Activated CD4-positive, alpha-beta memory T cell treated with anti-CD3 and anti-CD28 coated beads for 36 hours (primary cell): Measurements from ENCODE around the gene CDC42EP3. TPM values are rescaled to one million over a fixed set of nuclear protein-coding genes. Genes with fewer than 3 reads are reported as not detected.
A peak's percentile ranks its signal among the peaks of the same experiment; 100 is the strongest.

Experiments
- CTCF ChIA-PET: fragments of 350-600 bp; sonication (Branson Sonifier 250); formaldehyde crosslinking; loops from one replicate; lab custom pipeline; 2021; ENCODE audit warnings: antibody characterized with exemption, inconsistent platforms; lab: Charles Lee
- POLR2A ChIA-PET: fragments of 350-600 bp; sonication (Branson Sonifier 250); formaldehyde crosslinking; loops from one replicate; lab custom pipeline; 2021; ENCODE audit warnings: antibody characterized with exemption; lab: Charles Lee
- DNase-seq: peaks from one replicate; pipeline ENCODE4 v3.0.0-alpha.2; 2020
- H3K27ac Mint-ChIP-seq: one replicate; pipeline ENCODE4 v1.8.0; 2021; ENCODE audit warnings: mixed read lengths
- H3K27me3 Mint-ChIP-seq: one replicate; pipeline ENCODE4 v1.8.0; 2021; ENCODE audit warnings: mixed read lengths
- H3K36me3 Mint-ChIP-seq: one replicate; pipeline ENCODE4 v1.8.0; 2021; ENCODE audit warnings: mixed read lengths
- H3K4me1 Mint-ChIP-seq: one replicate; pipeline ENCODE4 v1.8.0; 2021; ENCODE audit warnings: low read depth, mixed read lengths
- H3K4me3 Mint-ChIP-seq: one replicate; pipeline ENCODE4 v1.8.0; 2021; ENCODE audit warnings: mild to moderate bottlenecking, mixed read lengths
- H3K9me3 Mint-ChIP-seq: one replicate; pipeline ENCODE4 v1.8.0; 2021; ENCODE audit warnings: mixed read lengths
- intact Hi-C: fragments of 100-400 bp; cut with micrococcal nuclease; formaldehyde crosslinking; loops from one replicate; pipeline ENCODE4 v1.15.1; 2023
- total RNA-seq, 2 experiments: library from RNA; stranded (reverse); gene quantifications; one replicate each; pipeline ENCODE4 v1.2.3, GENCODE V29; 2021

CDC42EP3 gene
- total RNA-seq, 2 experiments from 2014 or later = 24.0 to 24.8 TPM

GRCh38 chr2:37645362-37645761 is 26.1 kb downstream of the CDC42EP3 start:
- Mint-ChIP-seq H3K27ac (peak overlapping the region; percentile 82), H3K36me3 (peaks cover 66% of the 10 kb centered on the region), H3K4me1 (peaks cover 90% of the 10 kb centered on the region), H3K9me3 (no peaks in the 10 kb centered on the region), H3K27me3 (no peaks in the 10 kb centered on the region), H3K4me3 (no peak overlapping the region)
- CTCF ChIA-PET = interaction anchor here (2.6 kb wide), 1 partner anchor 9 kb away, joined by 11 read pairs; no protein-coding TSS in a partner anchor
- POLR2A ChIA-PET = interaction anchor here (0.8 to 1.4 kb wide), 3 partner anchors 11 to 21 kb away, joined by 3 to 4 read pairs (median 3); no protein-coding TSS in a partner anchor
- peak; percentile 38 for DNase-seq
- intact Hi-C loops = loop anchor here (1.0 kb wide), 1 partner anchor 10 kb away; no protein-coding TSS in a partner anchor

DNA sequence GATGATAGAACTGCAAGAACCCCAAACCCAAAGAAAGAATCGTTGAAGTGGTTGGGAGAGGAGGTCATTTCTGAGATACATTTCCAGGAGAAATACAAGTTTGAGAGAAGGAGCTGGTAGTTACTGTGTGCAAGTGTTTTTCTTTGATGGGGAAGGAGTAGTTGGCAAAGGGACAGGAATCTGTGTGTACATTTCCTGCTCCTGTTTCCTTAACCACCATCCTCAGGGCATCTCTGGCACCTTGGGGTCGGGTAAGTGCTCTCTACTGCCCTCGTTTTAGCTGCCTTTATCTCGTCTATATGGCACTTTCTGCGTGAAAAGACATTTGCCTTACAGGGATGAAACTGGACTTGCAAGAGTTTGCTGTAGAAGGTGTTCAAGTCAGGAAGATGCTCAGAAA is 27.3 kb downstream of the CDC42EP3 start:
- no peak for DNase-seq
- ChIA-PET POLR2A (no interaction called here), CTCF (interaction anchor here (1.1 to 2.6 kb wide), 5 partner anchors 10 to 233 kb away, joined by 3 to 11 read pairs (median 4); no protein-coding TSS in a partner anchor)
- Mint-ChIP-seq H3K9me3 (no peaks in the 10 kb centered on the region), H3K4me1 (peaks cover 80% of the 10 kb centered on the region), H3K27ac (peak overlapping the region; percentile 81), H3K36me3 (peaks cover 68% of the 10 kb centered on the region), H3K4me3 (no peak overlapping the region), H3K27me3 (no peaks in the 10 kb centered on the region)
- intact Hi-C loops = no loop called here

- Mint-ChIP-seq H3K27ac (peak overlapping the region; percentile 81), H3K27me3 (no peaks in the 10 kb centered on the region), H3K4me3 (no peak overlapping the region), H3K9me3 (no peaks in the 10 kb centered on the region), H3K4me1 (peaks cover 79% of the 10 kb centered on the region), H3K36me3 (peaks cover 67% of the 10 kb centered on the region)
- POLR2A ChIA-PET = interaction anchor here (0.6 kb wide), 1 partner anchor 75 kb away, joined by 4 read pairs; no protein-coding TSS in a partner anchor
- DNase-seq = no peak
- CTCF ChIA-PET = interaction anchor here (1.1 to 2.6 kb wide), 5 partner anchors 11 to 234 kb away, joined by 3 to 11 read pairs (median 4); no protein-coding TSS in a partner anchor
- intact Hi-C loops = no loop called here
Measured at GRCh38 chr2:37643730-37644078, 27.7 kb downstream of the CDC42EP3 start.

DNA sequence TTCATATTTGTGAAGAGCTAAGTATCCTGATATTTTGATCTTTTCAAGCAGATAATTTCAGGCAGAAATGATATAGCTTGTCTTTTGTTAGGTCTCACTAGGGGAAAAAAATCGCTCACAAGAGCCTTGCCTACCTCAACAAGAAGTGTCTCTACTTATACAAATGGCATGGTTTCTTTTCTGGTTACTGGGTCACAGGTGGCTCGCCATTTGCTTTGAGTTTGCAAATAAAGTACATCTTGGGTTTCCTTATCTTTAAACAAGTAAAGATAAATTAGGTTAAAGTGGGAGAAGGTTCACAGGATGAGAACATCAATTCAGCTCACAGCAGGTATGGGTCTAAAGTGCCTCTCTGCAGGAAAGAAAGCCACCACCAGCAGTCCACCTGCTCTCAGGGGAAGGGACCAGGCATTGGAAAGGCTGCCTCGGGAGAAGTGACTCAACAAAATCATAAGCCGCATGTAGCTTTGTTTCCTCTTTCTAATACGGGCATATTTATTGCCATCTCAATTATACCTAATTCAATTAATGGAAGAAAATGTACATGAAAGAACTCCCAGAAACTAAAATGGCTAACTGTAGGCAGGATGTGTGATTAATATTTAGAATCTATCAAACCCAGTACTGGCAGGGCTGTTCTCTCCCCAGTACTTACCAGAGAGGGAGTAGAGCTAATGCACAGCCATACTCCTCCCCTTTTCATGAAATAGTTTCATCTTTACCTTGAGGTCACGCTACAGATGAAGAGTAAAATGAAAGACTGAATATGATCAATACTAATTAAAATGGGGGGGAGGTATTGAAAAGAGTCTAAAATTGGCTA is 28.3 kb downstream of the CDC42EP3 start:
- peaks cover 63% of the 10 kb centered on the region for H3K36me3 Mint-ChIP-seq
- H3K4me3 Mint-ChIP-seq = no peak overlapping the region
- no peaks in the 10 kb centered on the region for H3K27me3 Mint-ChIP-seq
- ChIA-PET CTCF (interaction anchor here (0.6 to 2.2 kb wide), 4 partner anchors 23 to 228 kb away, joined by 3 to 7 read pairs (median 3); no protein-coding TSS in a partner anchor), POLR2A (interaction anchor here (0.6 to 1.1 kb wide), 4 partner anchors 16 to 74 kb away, joined by 3 to 4 read pairs (median 4); partner anchors contain the start of gene CDC42EP3)
- DNase-seq = no peak
- intact Hi-C loops = no loop called here
- peak overlapping the region; percentile 81 for H3K27ac Mint-ChIP-seq
- peaks cover 73% of the 10 kb centered on the region for H3K4me1 Mint-ChIP-seq
- no peaks in the 10 kb centered on the region for H3K9me3 Mint-ChIP-seq

DNA sequence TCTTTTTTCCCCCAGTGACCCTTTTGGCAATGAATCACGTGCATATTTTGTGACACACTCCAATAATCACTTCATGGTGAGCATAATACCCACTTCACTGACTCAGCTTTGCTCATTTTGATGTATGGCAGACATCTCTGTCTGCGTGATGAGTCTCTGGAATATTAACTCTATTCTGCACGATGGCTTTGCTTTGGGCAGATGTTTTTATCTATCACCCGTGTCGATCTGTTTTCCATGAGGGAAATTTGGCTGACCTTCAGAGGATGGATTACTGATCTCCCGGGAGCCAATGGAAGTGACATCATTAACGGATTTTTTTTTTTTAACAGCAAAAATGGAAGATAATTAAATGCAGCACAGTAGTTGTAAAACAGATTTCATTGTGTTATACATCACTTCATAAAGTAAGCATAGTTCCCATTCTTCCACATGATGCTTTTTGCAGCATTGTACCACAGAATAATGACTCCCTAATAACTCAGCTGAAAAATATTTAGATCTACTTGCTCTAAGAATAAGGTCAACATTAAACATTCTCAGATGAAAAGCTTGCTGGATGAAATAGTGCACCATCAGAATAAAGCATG is 29.8 kb downstream of the CDC42EP3 start:
- H3K27me3 Mint-ChIP-seq = no peaks in the 10 kb centered on the region
- peaks cover 52% of the 10 kb centered on the region for H3K36me3 Mint-ChIP-seq
- no peak overlapping the region for H3K4me3 Mint-ChIP-seq
- H3K27ac Mint-ChIP-seq = peak overlapping the region; percentile 81
- ChIA-PET CTCF (interaction anchor here (0.9 kb wide), 1 partner anchor 29 kb away, joined by 3 read pairs; the partner anchor contains the start of gene CDC42EP3), POLR2A (interaction anchor here (0.7 to 0.9 kb wide), 2 partner anchors 14 to 51 kb away, joined by 3 read pairs; no protein-coding TSS in a partner anchor)
- DNase-seq = no peak
- H3K4me1 Mint-ChIP-seq = peaks cover 70% of the 10 kb centered on the region
- H3K9me3 Mint-ChIP-seq = no peaks in the 10 kb centered on the region
- intact Hi-C loops = no loop called here

DNA sequence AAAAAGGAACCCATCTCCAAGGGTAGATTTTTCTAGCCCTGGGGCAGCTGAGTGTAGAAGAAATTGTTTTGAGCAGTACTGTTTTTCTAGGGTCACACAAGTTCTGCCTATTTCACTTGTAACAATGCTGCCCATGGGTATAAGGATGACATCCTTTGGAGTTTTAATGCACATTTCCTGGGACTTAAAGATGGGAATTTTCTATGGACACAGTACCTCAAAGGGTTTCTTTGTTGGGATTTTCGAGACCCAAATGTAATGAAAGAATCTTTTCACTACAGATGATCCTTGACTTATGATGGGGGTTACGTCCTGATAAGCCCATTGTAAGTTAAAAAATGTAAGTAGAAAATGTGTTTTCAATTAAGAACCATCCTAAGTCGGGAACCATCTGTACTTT is 31.8 kb downstream of the CDC42EP3 start:
- peaks cover 72% of the 10 kb centered on the region for H3K4me1 Mint-ChIP-seq
- CTCF ChIA-PET = no interaction called here

GRCh38 chr2:37638973-37639372 is 32.5 kb downstream of the CDC42EP3 start:
- Mint-ChIP-seq H3K4me3 (no peak overlapping the region), H3K4me1 (peaks cover 72% of the 10 kb centered on the region), H3K36me3 (peaks cover 35% of the 10 kb centered on the region), H3K27ac (no peak overlapping the region), H3K27me3 (no peaks in the 10 kb centered on the region), H3K9me3 (no peaks in the 10 kb centered on the region)
- CTCF ChIA-PET = no interaction called here
- POLR2A ChIA-PET = interaction anchor here (0.6 kb wide), 1 partner anchor 393 kb away, joined by 3 read pairs; no protein-coding TSS in a partner anchor
- DNase-seq = no peak
- intact Hi-C loops = loop anchor here (5.0 kb wide), 1 partner anchor 262 kb away; no protein-coding TSS in a partner anchor

More for the DNA sequence above, 31.8 kb downstream of the CDC42EP3 start:
- intact Hi-C loops = loop anchor here (5.0 kb wide), 1 partner anchor 262 kb away; no protein-coding TSS in a partner anchor
- DNase-seq = no peak
- Mint-ChIP-seq H3K27me3 (no peaks in the 10 kb centered on the region), H3K4me3 (no peak overlapping the region), H3K27ac (no peak overlapping the region), H3K36me3 (peaks cover 40% of the 10 kb centered on the region), H3K9me3 (no peaks in the 10 kb centered on the region)
- POLR2A ChIA-PET = no interaction called here

DNA sequence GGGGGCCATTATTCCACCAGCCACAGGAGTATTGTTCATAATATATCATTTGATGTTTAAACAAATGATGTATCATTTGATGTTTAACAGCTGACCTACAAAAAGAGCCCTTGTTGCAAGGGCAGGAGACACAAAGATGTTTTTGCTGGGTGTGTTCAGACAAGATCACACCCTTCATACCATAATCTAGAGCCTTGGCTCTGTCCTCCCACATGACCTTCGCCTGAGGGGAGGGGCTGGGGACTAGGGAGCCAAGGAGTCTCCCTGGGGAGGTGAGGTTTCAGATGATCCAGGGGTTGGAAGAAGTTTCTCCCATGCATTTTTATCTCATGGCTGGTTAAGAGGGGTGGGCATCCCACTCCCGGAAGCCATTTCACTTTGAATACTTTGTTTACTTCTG is 33.5 kb downstream of the CDC42EP3 start:
- Mint-ChIP-seq H3K4me3 (no peak overlapping the region), H3K36me3 (peaks cover 27% of the 10 kb centered on the region), H3K27me3 (no peaks in the 10 kb centered on the region), H3K9me3 (no peaks in the 10 kb centered on the region), H3K4me1 (peaks cover 72% of the 10 kb centered on the region), H3K27ac (no peak overlapping the region)
- CTCF ChIA-PET = no interaction called here
- POLR2A ChIA-PET = no interaction called here
- intact Hi-C loops = loop anchor here (5.0 kb wide), 1 partner anchor 261 kb away; no protein-coding TSS in a partner anchor
- no peak for DNase-seq

DNA sequence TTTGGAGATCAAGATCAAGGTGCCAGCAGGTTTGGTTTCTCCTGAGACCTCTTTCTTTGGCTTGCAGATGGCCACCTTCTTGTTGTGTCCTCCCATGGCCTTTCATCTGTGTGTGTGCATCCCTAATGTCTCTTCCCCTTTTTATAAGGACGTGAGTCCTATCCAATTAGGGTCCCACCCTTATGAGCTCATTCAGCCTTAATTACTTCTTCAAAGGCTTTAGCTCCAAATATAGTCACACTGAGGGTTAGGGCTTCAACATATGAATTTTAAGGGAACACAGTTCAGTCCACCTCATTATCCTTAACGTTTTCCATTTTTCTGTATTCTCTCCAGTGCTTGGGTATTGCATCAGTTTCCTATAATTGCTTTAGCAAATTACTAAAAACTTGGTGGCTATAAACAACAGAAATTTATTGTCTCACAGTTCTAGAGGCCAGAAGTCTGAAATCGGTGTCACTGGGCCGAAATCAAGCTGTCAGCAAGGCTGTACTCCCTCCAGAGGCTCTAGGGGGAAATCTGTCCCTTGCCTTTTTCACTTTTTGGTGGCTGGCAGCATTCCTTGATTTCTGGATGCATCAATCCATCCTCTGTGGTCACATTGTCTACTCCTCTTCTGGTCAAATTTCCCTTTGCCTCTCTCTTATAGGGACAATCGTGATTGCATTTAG is 34.1 kb downstream of the CDC42EP3 start:
- ChIA-PET CTCF (interaction anchor here (0.8 to 0.9 kb wide), 2 partner anchors 11 to 240 kb away, joined by 3 to 4 read pairs; no protein-coding TSS in a partner anchor), POLR2A (no interaction called here)
- H3K27me3 Mint-ChIP-seq = no peaks in the 10 kb centered on the region
- no peaks in the 10 kb centered on the region for H3K9me3 Mint-ChIP-seq
- H3K4me1 Mint-ChIP-seq = peaks cover 71% of the 10 kb centered on the region
- H3K4me3 Mint-ChIP-seq = no peak overlapping the region
- peaks cover 20% of the 10 kb centered on the region for H3K36me3 Mint-ChIP-seq
- no peak overlapping the region for H3K27ac Mint-ChIP-seq
- intact Hi-C loops = loop anchor here (5.0 kb wide), 1 partner anchor 260 kb away; no protein-coding TSS in a partner anchor
- DNase-seq = no peak

DNA sequence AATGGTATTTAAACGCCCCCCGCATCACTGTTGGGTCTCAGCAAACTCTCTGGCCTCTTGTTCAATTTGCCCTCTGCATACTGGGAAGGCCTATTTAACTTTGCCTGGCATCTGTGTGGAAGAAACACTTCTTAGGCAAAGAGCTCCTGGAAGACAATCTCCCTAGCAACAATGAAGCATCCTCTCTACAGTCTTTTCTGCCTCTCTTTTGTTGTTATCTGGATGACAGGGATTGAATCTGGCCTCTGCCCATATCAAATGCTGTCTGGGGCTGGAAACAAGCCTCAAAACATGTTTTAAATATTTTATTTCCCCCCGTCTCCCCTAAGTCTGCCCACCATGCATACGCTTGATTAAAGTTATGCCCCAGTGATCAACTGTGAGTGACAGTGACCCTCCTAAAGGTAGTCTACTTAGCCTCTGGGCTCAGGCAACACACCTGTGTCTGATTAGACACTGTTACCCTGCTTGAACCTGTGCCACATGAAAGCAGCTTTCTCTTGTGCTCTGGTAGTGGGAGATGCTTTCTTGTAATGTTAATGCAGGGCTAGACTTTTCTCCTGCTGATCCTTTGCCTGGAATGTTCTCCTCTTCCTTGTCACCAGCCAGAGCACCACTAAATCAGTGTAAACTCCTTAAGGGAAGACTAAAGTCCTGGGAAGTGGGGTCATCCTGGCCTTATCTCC is 34.9 kb downstream of the CDC42EP3 start:
- peaks cover 64% of the 10 kb centered on the region for H3K4me1 Mint-ChIP-seq
- no peaks in the 10 kb centered on the region for H3K27me3 Mint-ChIP-seq
- H3K4me3 Mint-ChIP-seq = no peak overlapping the region
- no peaks in the 10 kb centered on the region for H3K9me3 Mint-ChIP-seq
- peaks cover 12% of the 10 kb centered on the region for H3K36me3 Mint-ChIP-seq
- ChIA-PET CTCF (interaction anchor here (0.6 to 1.0 kb wide), 5 partner anchors 9 to 241 kb away, joined by 3 to 4 read pairs (median 3); no protein-coding TSS in a partner anchor), POLR2A (no interaction called here)
- no peak for DNase-seq
- intact Hi-C loops = loop anchor here (5.0 kb wide), 1 partner anchor 259 kb away; no protein-coding TSS in a partner anchor
- peak overlapping the region; percentile 94 for H3K27ac Mint-ChIP-seq
